GM19023 (cell line): Measurements from ENCODE around the gene SLC7A6OS.

Experiments
- ATAC-seq: cut with Tn5 transposase; IDR thresholded peaks from one replicate; pipeline ENCODE4 v1.9.1; 2021; ENCODE audit warnings: mild to moderate bottlenecking, moderate library complexity; ENCODE audit not compliant: unreplicated experiment

The SLC7A6OS gene

GRCh38 chr16:68282064-68282452, 28.7 kb downstream of the SLC7A6OS start:
- ATAC-seq = no peak

GRCh38 chr16:68281368-68282063, 29.2 kb downstream of the SLC7A6OS start:
- ATAC-seq = no peak

DNA sequence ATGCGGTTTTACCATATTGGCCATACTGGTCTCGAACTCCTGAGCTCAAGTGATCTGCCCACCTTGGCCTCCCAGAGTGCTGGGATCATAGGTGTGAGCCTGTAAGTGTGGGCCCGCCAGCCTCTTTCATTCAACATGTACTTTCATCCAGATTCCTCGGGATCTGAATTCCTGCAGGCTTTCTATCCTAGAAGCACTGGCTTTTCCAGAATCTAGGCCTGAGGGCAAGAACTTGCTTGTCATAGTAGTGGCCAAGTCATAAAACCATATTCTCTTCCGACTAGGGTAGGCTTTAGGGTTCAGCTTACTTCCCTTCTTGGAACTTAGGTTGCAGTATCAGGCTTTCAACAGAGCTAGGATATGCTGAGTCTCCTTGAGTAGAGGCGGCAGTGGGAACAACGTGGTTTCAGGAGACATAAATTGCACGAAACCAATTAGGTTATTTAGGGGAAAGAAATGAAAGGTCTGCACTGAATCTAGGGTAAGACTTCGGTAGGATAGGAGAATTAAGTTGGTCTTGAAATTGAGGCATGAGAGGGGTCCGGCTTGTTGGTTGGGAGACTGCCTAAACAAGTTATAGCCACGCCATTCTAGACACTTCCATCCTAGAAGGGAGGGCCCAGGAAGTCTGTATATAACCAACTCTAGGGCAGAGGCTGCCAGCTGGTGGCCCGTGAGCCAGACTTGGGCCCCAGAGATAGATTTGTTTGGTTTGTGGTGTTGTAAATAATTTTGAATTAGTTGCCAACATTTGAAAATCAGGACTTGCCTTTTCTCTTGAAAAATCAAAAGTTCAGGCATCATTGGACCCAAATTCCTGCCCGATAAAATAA, 30.8 kb downstream of the SLC7A6OS start:
- ATAC-seq = no peak

GRCh38 chr16:68276223-68276622, 34.5 kb downstream of the SLC7A6OS start:
- no peak for ATAC-seq

DNA sequence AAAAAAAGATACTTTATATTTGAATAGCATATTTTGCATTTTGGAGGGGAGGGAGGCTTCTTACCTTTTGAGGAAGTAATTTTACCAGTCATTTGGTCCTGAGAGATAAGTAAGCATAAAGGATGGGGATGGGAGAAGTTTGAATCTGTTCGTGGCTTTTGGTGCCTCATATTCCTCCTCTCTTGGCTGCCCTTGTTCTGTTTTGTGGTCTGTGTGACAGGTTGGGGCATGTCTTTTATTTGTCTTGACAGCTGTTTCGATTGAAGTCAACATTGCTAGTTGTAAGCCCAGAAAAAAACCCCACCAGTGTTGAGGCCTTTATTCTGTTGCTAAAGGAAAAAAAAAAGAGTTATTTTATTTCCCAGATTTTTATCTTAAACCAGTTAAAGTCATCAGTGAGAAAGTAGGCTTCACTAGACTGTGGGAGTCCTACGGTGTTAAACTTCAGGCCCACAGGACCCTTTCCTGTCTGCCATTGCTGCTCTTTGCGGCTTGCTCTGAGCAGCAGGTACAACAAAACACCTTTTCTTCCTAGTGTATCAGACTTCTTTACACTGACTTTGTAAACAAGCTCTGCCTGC, 35.0 kb downstream of the SLC7A6OS start:
- peak; percentile 70 for ATAC-seq

DNA sequence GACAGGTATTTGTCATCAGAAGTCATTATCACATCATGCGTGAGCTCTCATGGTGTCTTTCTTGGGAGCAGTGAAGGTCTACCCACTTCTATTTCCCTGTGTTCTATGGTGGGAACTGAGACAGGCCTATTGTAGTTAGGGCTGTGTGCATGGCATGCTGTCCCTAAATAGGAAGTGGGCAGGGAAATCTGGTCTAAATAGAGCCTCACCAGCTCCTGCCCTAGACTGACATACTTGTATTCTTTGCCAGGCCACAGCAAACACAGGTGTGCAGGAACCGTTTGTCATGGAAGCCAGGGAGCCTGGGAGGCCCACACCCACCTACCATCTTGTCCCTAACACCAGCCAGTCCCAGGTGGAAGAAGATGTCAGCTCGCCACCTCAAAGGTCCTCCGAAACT, 36.3 kb downstream of the SLC7A6OS start:
- ATAC-seq = no peak

DNA sequence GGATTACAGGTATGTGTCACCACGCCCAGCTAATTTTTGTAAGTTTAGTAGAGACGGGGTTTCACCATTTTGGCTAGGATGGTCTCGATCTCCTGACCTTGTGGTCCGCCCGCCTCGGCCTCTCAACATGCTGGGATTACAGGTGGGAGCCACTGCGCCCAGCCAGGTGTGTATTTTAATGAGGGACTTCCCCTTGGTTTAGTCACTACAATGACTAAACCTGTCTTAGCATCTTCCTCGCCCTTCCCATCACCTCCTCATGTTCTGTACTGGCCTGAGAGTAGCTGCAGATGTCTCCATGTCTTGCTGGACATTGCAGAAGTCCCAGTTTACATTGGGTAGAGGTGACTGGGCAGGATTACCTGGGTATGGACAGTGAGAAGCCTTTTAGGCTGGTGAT, 36.9 kb downstream of the SLC7A6OS start:
- no peak for ATAC-seq

DNA sequence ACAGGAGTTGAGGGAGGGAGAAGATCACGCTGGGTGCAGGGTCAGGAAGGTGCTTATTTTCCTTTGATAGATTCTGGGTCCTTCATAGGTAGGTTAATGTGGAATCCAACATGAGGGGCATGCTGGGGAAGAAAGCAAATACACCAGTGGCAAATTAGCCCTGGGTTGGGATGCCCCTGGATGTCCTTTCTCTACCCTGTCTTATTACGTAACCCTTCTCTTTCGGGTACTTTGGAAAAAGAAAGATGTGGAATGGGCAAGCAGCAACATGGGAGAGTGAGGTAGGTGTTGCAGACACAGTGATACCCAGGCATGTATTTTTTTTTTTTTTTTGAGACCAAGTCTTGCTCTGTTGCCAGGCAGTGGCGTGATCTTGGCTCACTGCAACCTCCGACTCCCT, 37.3 kb downstream of the SLC7A6OS start:
- ATAC-seq = no peak

DNA sequence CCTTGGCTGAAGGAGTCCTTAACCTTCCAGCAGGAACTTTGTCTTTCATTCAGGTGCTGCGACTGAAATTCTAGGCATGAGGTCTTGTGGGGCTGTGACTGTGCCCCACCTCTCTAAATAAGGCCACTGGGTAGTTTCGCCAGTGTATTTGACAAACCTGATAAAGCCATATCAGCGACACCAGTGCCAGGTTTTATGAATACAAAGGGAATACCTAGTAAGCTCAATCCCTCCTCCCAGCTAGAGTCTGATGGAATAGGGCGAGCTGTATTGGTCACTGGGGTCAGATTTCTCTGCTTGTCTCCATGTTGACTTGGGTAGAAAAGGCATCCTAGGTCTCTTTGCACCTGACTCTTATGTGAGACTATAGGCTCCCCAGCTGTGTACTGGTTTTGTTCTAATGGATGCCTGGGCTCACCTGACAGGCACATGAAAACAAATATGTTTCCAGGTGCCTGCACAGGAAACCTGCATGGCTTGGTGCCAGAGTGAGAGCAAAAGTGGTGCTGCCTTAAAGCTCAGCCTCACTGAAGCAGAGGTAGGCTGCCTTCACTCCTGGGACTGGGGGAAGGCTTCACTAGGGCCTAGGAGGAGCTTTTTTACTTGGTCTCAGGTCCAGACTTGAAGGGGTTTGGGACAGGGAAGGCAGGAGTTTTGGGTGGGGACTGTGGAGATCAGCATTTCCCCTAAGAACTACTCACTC, 38.1 kb downstream of the SLC7A6OS start:
- no peak for ATAC-seq

- ATAC-seq = no peak
Measured at GRCh38 chr16:68270353-68270752, 40.4 kb downstream of the SLC7A6OS start.

DNA sequence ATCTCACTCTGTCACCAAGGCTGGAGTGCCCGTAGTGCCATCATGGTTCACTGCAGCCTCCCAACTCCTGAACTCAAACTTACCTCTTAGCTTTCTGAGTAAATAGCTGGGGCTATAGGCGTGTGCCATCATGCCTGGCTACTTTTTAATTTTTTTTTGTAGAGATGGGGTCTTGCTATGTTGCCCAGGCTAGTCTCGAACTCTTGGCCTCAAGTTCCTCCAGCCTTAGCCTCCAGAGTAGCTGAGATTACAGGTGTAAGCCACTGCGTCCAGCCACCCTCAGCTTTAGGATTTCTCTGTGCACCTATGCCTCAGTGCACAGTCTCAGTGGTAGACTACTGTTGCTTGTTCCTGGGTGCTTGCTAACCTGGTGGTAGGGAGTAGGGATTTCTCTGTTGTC, 41.0 kb downstream of the SLC7A6OS start:
- ATAC-seq = no peak

DNA sequence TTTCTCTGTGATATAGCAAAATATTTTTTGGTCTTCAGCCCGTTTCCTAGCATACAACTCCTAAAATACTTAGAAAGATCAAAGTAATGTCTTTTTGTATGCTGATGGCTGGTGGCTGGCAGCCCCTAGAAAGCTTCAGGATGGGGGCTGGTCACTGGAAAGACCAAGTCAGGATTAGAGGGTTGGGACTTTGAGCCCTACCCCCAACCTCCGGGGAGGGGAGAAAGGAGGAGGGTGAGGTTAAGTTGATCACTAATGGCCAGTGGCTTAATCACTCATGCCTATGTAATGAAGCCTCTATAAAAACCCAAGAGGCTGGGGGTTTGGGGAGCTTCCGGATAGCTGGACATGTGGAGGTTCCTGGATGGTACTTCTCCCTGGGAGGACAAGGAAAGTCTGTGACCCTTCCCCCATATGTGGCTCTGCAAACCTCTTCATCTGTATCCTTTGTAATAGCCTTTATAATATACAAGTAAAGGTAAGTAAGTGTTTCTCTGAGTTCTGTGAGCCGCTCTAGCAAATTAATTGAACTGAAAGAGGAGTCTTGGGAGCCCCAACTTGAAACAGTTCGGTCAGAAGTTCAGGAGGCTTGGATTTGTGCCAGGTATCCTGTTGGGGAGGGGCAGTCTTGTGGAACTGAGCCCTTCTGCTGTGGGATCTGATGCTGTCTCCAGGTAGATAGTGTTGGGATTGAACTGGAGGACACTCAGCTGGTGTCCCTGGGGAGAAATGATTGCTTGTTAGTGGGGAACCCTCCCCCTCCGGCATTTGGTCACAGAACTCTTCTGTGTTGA, 42.9 kb downstream of the SLC7A6OS start:
- no peak for ATAC-seq

GRCh38 chr16:68265078-68265920, 45.4 kb downstream of the SLC7A6OS start:
- peak; percentile 9 for ATAC-seq

- peak; percentile 69 for ATAC-seq
Measured at GRCh38 chr16:68264128-68265077, 46.3 kb downstream of the SLC7A6OS start, which contains the start of gene SLC7A6. Gene SLC7A6, plus strand, starts transcription at chr16:68264526. Its CDS starts 10,201 bp downstream, at chr16:68274727.

DNA sequence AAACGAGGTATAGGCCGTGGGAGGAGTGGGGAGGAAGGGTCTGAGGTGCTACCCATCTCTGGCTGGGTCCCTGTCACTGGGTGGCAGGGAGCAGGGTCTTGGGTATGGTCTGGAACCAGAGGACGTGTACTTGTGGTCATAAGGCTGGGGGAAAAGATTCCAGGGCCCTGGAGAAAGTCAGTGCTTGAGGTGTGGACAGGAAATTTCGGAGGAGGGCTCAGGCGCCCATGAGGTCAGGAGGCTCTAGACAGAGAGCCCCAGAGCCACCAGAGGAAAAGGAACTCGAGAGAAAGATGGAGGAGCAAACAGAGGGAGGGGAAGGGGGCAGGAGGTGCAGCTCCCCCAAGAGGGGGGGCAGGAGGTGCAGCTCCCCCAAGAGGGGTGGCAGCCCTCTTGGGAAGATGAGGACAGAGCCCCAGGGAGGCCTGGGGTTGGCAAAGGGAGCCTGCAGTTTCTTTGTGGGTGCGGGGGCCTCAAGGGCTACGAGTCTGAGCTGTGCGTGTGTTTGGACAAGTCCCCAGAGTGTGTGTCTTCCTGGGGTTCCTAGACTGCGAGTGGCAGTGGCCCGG, 47.1 kb downstream of the SLC7A6OS start:
- ATAC-seq = peak; percentile 3

DNA sequence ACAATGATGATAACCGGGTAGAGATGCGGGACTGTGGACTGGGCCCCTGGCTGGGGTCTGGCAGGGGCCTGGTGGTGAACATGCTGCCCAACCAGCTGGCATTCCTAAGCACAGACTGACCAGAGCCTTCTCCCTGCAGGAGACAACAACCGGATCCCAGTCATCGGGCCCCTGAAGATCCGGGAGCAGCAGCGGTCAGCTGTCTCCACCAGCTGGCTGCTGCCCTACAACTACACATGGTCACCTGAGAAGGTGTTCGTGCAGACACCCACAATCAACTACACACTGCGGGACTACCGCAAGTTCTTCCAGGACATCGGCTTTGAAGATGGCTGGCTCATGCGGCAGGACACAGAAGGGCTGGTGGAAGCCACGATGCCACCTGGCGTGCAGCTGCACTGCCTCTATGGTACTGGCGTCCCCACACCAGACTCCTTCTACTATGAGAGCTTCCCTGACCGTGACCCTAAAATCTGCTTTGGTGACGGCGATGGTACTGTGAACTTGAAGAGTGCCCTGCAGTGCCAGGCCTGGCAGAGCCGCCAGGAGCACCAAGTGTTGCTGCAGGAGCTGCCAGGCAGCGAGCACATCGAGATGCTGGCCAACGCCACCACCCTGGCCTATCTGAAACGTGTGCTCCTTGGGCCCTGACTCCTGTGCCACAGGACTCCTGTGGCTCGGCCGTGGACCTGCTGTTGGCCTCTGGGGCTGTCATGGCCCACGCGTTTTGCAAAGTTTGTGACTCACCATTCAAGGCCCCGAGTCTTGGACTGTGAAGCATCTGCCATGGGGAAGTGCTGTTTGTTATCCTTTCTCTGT, 51.5 kb downstream of the SLC7A6OS start:
- no peak for ATAC-seq
